Fibroblast of skin of back (primary cell): Measurements from ENCODE around the gene HCFC2.
"Not testable (repeated sequence)": the region's sequence is repeated elsewhere in the genome, so short reads cannot be mapped to it uniquely, and the experiment has no call there.

Source experiments
- DNase-seq: peaks from one replicate; pipeline ENCODE4 v3.0.0-alpha.2; 2013

Gene HCFC2

GRCh38 chr12:104057771-104058197 lies 6.5 kb upstream of the HCFC2 start:
- DNase-seq, result peak; percentile 33

- DNase-seq, result no peak
Measured at GRCh38 chr12:104058802-104059201, 5.5 kb upstream of the HCFC2 start.

GRCh38 chr12:104059963-104060362 lies 4.4 kb upstream of the HCFC2 start:
- no peak for DNase-seq

GRCh38 chr12:104060791-104061190 lies 3.5 kb upstream of the HCFC2 start:
- no peak for DNase-seq

GRCh38 chr12:104063712-104064030 lies 660 bp upstream of the HCFC2 start:
- no peak for DNase-seq

GRCh38 chr12:104064842-104065427 lies 604 bp downstream of the HCFC2 start:
- DNase-seq, result peak; percentile 16

GRCh38 chr12:104072099-104072498 lies 7.8 kb downstream of the HCFC2 start:
- DNase-seq, result no peak

GRCh38 chr12:104073699-104074098 lies 9.4 kb downstream of the HCFC2 start:
- DNase-seq, result no peak

GRCh38 chr12:104079024-104079423 lies 14.7 kb downstream of the HCFC2 start:
- no peak for DNase-seq

- no peak for DNase-seq
Measured at GRCh38 chr12:104080764-104081163, 16.4 kb downstream of the HCFC2 start.

- no peak for DNase-seq
Measured at GRCh38 chr12:104083769-104084475, 19.6 kb downstream of the HCFC2 start.

GRCh38 chr12:104090685-104091084 lies 26.4 kb downstream of the HCFC2 start:
- DNase-seq, result no peak

- DNase-seq, result no peak
Measured at GRCh38 chr12:104091136-104091535, 26.8 kb downstream of the HCFC2 start.

GRCh38 chr12:104094284-104094683 lies 30.0 kb downstream of the HCFC2 start:
- DNase-seq, result peak; percentile 38

- no peak for DNase-seq
Measured at GRCh38 chr12:104095289-104095688, 31.0 kb downstream of the HCFC2 start.

- DNase-seq, result no peak
Measured at GRCh38 chr12:104097954-104098353, 33.6 kb downstream of the HCFC2 start.

GRCh38 chr12:104105461-104105860 lies 41.1 kb downstream of the HCFC2 start:
- no peak for DNase-seq

GRCh38 chr12:104106965-104107364 lies 42.6 kb downstream of the HCFC2 start:
- DNase-seq, result no peak

GRCh38 chr12:104108755-104109445 lies 44.6 kb downstream of the HCFC2 start:
- DNase-seq, result peak; percentile 76

GRCh38 chr12:104109446-104110271 lies 45.3 kb downstream of the HCFC2 start:
- DNase-seq, result no peak

GRCh38 chr12:104114834-104115586 lies 50.7 kb downstream of the HCFC2 start:
- DNase-seq, result not testable (repeated sequence)

GRCh38 chr12:104115587-104115975 lies 51.2 kb downstream of the HCFC2 start:
- DNase-seq, result no peak
